22Rv1 (cell line): ENCODE data around the gene SLF2.

ENCODE experiments used
- ZFX ChIP-seq: fragments of 450-650 bp; IDR thresholded peaks from 2 replicates; pipeline ENCODE4 v1.6.1; 2017; ENCODE audit warnings: antibody characterized with exemption, borderline replicate concordance
- TF ChIP-seq, protein P1 (sequence below): fragments of 450-650 bp; IDR thresholded peaks from 2 replicates; pipeline ENCODE4 v1.5.1; 2017; ENCODE audit warnings: mild to moderate bottlenecking

DNA sequence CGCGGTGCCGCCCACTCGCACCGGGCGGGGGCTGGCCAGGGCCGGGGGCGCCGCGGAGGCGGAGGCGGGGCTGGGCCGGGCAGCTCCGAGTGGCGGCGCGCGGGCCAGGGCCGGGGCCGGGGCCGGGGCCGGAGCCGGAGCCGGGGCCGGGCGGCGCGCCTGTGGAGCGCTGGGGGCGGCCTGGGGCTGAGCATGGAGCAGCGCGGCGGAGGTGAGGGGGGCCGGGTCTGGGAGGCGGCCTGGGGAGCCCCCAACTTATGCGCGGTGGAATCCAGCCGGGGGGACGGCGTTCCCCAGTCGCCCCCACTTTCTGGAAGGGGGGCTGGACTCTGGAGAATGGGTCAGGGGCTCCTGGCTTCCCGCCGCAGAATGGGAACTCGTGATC, 87.0 kb downstream of the SLF2 start, which contains the start of gene LZTS2:
- TF ChIP-seq, protein P1, sequence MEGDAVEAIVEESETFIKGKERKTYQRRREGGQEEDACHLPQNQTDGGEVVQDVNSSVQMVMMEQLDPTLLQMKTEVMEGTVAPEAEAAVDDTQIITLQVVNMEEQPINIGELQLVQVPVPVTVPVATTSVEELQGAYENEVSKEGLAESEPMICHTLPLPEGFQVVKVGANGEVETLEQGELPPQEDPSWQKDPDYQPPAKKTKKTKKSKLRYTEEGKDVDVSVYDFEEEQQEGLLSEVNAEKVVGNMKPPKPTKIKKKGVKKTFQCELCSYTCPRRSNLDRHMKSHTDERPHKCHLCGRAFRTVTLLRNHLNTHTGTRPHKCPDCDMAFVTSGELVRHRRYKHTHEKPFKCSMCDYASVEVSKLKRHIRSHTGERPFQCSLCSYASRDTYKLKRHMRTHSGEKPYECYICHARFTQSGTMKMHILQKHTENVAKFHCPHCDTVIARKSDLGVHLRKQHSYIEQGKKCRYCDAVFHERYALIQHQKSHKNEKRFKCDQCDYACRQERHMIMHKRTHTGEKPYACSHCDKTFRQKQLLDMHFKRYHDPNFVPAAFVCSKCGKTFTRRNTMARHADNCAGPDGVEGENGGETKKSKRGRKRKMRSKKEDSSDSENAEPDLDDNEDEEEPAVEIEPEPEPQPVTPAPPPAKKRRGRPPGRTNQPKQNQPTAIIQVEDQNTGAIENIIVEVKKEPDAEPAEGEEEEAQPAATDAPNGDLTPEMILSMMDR = no peak
- no peak for TF ChIP-seq ZFX
